GM10847 (cell line): ENCODE data around the gene RPS25.

Experiments used
- POLR2A ChIP-seq: IDR thresholded peaks from 2 replicates; pipeline ENCODE4 v1.6.1; 2011; ENCODE audit not compliant: insufficient read length; ENCODE audit errors: extremely low read depth

The RPS25 gene

GRCh38 chr11:118998822-118999221 lies 19.3 kb downstream of the RPS25 start:
- no peak for TF ChIP-seq POLR2A

- no peak for TF ChIP-seq POLR2A
These were observed 19.8 kb downstream of the RPS25 start for GRCh38 chr11:118998388-118998717.

- peak; percentile 93 for TF ChIP-seq POLR2A
These were observed 20.3 kb downstream of the RPS25 start, which contains the start of gene CENATAC for GRCh38 chr11:118997627-118998387. CENATAC (plus strand) TSS chr11:118998138; CDS start chr11:118998198, 60 bp downstream.

- TF ChIP-seq POLR2A: no peak
These were observed 21.1 kb downstream of the RPS25 start for GRCh38 chr11:118996926-118997626.

- no peak for TF ChIP-seq POLR2A
These were observed 29.9 kb downstream of the RPS25 start for GRCh38 chr11:118988280-118988679.

- TF ChIP-seq POLR2A: no peak
These were observed 33.3 kb downstream of the RPS25 start for GRCh38 chr11:118984825-118985224.

GRCh38 chr11:118980191-118980881 lies 37.8 kb downstream of the RPS25 start:
- TF ChIP-seq POLR2A: no peak

GRCh38 chr11:118979434-118979833 lies 38.7 kb downstream of the RPS25 start:
- no peak for TF ChIP-seq POLR2A

- no peak for TF ChIP-seq POLR2A
These were observed 42.1 kb downstream of the RPS25 start for GRCh38 chr11:118975771-118976709.

- no peak for TF ChIP-seq POLR2A
These were observed 44.2 kb downstream of the RPS25 start for GRCh38 chr11:118973985-118974384.

- TF ChIP-seq POLR2A: no peak
These were observed 46.5 kb downstream of the RPS25 start, which contains the start of gene FOXR1 for GRCh38 chr11:118971646-118972045. FOXR1 (plus strand) TSS chr11:118971761; CDS start chr11:118971932, 171 bp downstream.
